ENCODE results near the gene TROAP.
A peak's percentile ranks its signal among the peaks of the same experiment; 100 is the strongest.

Gene TROAP

GRCh38 chr12:49287876-49288275, 35.2 kb upstream of the TROAP start:
- DNase-seq (ENCODE audit: low read depth, low spot score), result no peak
- H3K4me3 ChIP-seq (ENCODE audit: low read depth, low read length), result no peak overlapping the region
- ChIA-PET CTCF (interaction anchor here (0.6 to 14.8 kb wide), 25 partner anchors 7 to 338 kb away, joined by 3 to 289 read pairs (median 8); partner anchors contain the start of genes C1QL4, DNAJC22, PRPH and TROAP), POLR2A (interaction anchor here (0.7 kb wide), 1 partner anchor 157 kb away, joined by 3 read pairs; the partner anchor contains the start of gene TUBA1B)
- TF ChIP-seq CTCF (IDR thresholded peaks at IDR 0.05; ENCODE audit: insufficient read depth, low read length, missing control alignments), result no peak

GRCh38 chr12:49288412-49288853, 34.6 kb upstream of the TROAP start:
- ChIA-PET CTCF (interaction anchor here (0.6 to 14.8 kb wide), 39 partner anchors 6 to 357 kb away, joined by 3 to 289 read pairs (median 7); partner anchors contain the start of genes C1QL4, DNAJC22, PRPH and TROAP), POLR2A (interaction anchor here (0.7 kb wide), 1 partner anchor 157 kb away, joined by 3 read pairs; the partner anchor contains the start of gene TUBA1B)
- no peak for DNase-seq (ENCODE audit: low read depth, low spot score)

GRCh38 chr12:49288922-49289555, 34.0 kb upstream of the TROAP start:
- POLR2A ChIA-PET, result no interaction called here
- CTCF ChIA-PET, result interaction anchor here (0.6 to 14.8 kb wide), 41 partner anchors 8 to 356 kb away, joined by 3 to 289 read pairs (median 6); partner anchors contain the start of genes C1QL4, DNAJC22, TROAP and TUBA1C
- no peak for DNase-seq (ENCODE audit: low read depth, low spot score)
- TF ChIP-seq CTCF (IDR thresholded peaks at IDR 0.05; ENCODE audit: insufficient read depth, low read length, missing control alignments), result no peak
- no peak overlapping the region for H3K4me3 ChIP-seq (ENCODE audit: low read depth, low read length)

More at GRCh38 chr12:49288412-49288853, 34.6 kb upstream of the TROAP start:
- H3K4me3 ChIP-seq (ENCODE audit: low read depth, low read length), result no peak overlapping the region
- peak; percentile 68 for TF ChIP-seq CTCF (IDR thresholded peaks at IDR 0.05; ENCODE audit: insufficient read depth, low read length, missing control alignments)

GRCh38 chr12:49292729-49293055, 30.4 kb upstream of the TROAP start:
- TF ChIP-seq CTCF (IDR thresholded peaks at IDR 0.05; ENCODE audit: insufficient read depth, low read length, missing control alignments), result no peak
- no peak for DNase-seq (ENCODE audit: low read depth, low spot score)
- no peak overlapping the region for H3K4me3 ChIP-seq (ENCODE audit: low read depth, low read length)
- CTCF ChIA-PET, result interaction anchor here (1.0 to 14.8 kb wide), 10 partner anchors 8 to 288 kb away, joined by 3 to 289 read pairs (median 6); partner anchors contain the start of gene DNAJC22
- POLR2A ChIA-PET, result no interaction called here

- H3K4me3 ChIP-seq (ENCODE audit: low read depth, low read length), result no peak overlapping the region
- POLR2A ChIA-PET, result no interaction called here
- no peak for TF ChIP-seq CTCF (IDR thresholded peaks at IDR 0.05; ENCODE audit: insufficient read depth, low read length, missing control alignments)
- no peak for DNase-seq (ENCODE audit: low read depth, low spot score)
- CTCF ChIA-PET, result interaction anchor here (1.0 to 14.8 kb wide), 12 partner anchors 9 to 288 kb away, joined by 3 to 289 read pairs (median 8); partner anchors contain the start of gene DNAJC22
Measured at GRCh38 chr12:49293056-49293956, 29.7 kb upstream of the TROAP start.

All from AG04449 (cell line).